Stimulated activated CD8-positive, alpha-beta memory T cell treated with anti-CD3 and anti-CD28 coated beads, Interleukin-12 subunit alpha, Interleukin-12 subunit beta, amount 100 ng/mL, for 24 hours (primary cell): ENCODE measurements around the gene FIS1.

Experiments
- DNase-seq: peaks from one replicate; pipeline ENCODE4 v3.0.0-alpha.2; 2020; ENCODE audit errors: extremely low read depth

The FIS1 gene

GRCh38 chr7:101234636-101235035 is 10.2 kb downstream of the FIS1 start:
- DNase-seq: no peak

DNA sequence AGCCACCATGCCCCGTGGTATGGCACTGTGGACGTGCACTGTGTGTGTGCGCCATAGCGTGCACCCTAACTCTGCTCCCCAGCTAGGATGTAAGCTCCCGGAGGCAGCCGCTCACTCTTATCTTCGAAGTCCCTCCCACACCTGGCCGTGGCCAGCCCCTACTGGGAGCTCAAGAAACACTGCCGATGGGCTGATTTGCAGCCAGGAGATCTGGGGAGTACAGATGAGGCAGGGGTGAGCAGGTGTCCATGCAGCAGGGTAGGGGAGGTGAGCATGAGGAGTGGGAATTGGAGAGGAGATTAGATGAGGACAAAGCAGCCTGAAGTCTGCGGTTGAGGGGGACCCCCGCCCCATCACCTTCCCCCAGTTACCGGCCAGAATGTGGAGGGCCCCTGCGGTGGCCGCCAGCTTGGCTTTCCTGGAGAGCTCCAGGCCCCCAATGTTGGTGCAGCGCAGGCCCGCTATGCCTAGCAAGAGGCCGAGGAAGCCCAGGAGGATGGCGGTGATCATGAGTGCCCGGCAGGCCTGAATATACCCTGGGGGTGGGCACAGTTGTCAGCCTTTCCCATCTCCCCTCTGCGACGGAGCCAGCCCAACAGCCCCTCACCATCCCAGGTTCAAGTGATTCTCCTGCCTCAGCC is 10.9 kb downstream of the FIS1 start:
- no peak for DNase-seq

GRCh38 chr7:101232141-101232850 is 12.6 kb downstream of the FIS1 start:
- no peak for DNase-seq

DNA sequence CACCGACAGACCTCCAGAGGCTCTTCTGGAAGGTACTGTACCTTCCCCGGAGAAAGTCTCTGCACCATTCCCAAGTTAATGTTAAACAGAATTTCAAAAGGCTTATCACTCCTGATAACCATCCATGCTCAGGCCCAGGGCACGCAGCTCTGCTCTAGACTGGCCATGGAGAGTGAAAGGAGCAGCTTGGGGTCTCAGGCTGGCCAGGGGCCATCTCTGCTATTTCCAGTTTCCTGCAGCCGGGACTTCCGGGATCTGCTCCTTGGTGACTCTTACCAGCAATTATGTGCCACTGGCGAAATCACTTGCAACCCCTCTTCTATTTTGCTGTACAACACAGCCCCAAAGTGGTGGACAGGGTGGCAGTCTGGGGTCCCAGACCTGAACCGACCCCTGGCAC is 13.2 kb downstream of the FIS1 start:
- DNase-seq: no peak

DNA sequence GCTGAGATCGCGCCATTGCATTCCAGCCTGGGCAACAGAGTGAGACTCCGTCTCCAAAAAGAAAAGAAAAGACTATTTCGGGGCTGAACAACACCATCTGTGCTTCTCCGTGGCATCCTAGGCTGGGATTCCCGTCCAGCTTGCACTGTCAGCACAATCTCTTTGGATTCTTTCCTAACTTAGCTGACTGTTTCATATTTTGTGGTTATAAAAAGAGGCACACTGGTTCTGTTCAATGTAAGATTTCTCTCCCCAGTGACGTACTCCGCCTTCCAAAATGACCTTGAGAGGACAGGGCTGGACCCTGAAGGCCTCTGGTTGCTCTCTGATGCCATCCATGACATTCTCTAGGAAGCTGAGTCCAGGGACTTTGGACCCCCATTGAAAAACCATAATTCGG is 18.2 kb downstream of the FIS1 start:
- DNase-seq: no peak

GRCh38 chr7:101225650-101226049 is 19.2 kb downstream of the FIS1 start:
- no peak for DNase-seq

GRCh38 chr7:101223528-101223927 is 21.4 kb downstream of the FIS1 start:
- no peak for DNase-seq

DNA sequence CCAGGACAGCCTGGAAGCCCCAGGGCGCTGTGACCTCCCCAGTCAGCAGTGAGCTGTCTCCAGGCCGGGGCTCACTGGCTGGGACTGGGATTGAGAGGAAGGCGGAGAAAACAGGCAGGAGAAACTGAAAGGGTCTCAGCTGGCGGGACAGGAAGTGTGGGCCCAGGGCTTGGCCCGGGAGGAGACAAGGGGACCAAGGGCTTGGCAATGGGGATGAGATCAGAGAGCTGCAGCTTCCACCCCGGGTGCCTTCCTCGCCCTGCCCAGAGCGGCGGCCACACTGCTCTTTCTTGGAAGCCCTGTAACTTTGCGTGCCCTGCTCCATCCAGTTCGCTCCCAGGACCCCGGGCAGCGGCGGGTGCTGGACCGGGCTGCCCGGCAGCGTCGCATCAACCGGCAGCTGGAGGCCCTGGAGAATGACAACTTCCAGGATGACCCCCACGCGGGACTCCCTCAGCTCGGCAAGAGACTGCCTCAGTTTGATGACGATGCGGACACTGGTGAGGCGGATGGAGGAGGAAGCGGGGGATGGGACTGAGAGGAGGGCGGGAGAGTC is 22.5 kb downstream of the FIS1 start:
- DNase-seq: no peak

DNA sequence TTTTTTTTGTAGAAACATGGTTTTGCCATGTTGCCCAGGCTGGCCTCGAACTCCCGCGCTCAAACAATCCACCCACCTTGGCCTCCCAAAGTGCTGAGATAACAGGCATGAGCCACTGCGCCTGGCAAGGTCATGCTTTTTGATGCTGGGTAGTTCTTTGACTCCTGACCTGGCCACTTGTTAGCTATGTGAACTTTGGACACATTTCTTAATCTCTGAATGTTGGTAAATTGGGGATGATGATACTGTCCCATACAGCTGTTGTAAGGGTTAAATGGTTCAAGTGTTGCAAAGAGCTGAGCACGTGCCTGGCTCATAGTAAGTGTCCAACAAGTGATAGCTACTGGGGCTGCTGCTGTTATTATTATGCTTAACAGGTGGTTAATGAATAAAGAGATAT is 24.6 kb downstream of the FIS1 start:
- DNase-seq: no peak

GRCh38 chr7:101218236-101219125 is 26.4 kb downstream of the FIS1 start:
- DNase-seq: no peak

- peak; percentile 85 for DNase-seq
Measured at GRCh38 chr7:101217388-101218235, 27.3 kb downstream of the FIS1 start, which contains the start of the genes PLOD3 and ZNHIT1. Gene PLOD3, minus strand, starts transcription at chr7:101217581. Its CDS starts 307 bp downstream, at chr7:101217274. Gene ZNHIT1, plus strand, starts transcription at chr7:101218165. Its CDS starts 31 bp downstream, at chr7:101218196.

- no peak for DNase-seq
Measured at GRCh38 chr7:101216860-101217387, 28.0 kb downstream of the FIS1 start.

- DNase-seq: no peak
Measured at GRCh38 chr7:101216001-101216859, 28.7 kb downstream of the FIS1 start.

DNA sequence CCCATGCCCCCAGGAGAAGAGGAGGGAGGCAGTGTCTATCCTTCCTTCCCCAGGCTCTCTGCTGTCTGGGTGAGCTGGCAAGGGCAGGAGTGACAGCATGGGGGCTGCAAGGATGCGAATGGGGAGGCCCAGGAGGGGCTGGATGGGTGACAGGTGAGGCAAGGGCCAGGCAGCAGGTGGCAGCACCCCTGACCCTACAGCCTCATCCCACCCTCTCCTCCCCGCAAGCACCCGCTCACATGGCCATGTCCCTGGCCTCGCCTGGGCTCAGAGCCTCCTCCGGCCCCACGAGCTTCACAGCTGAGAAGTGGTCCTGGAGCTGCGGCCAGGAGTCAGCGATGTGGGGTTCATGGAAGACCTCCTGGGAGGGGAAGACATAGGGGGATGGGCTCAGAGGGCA is 32.9 kb downstream of the FIS1 start:
- no peak for DNase-seq

DNA sequence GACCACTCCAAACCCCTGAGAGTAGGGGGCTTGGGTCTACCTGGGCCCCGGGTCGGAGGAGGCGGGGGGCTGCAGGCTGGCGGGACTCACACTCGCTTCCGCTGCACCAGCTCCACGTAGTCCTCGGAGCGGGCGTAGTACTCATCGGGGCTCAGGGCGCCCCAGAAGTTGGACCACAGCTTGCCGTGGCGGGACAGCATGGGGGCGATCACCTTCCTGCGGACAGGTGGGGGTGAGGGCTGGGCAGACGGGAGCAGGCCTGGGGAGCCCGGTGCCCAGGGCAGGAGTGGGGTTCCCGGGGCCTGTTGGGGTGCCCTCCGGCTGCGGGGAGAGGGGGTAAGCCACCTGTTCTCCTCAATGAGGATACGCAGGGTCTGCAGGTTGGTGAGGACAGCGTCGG is 33.4 kb downstream of the FIS1 start:
- no peak for DNase-seq

- no peak for DNase-seq
Measured at GRCh38 chr7:101210143-101210542, 34.7 kb downstream of the FIS1 start.

GRCh38 chr7:101208794-101209193 is 36.1 kb downstream of the FIS1 start:
- DNase-seq: no peak

DNA sequence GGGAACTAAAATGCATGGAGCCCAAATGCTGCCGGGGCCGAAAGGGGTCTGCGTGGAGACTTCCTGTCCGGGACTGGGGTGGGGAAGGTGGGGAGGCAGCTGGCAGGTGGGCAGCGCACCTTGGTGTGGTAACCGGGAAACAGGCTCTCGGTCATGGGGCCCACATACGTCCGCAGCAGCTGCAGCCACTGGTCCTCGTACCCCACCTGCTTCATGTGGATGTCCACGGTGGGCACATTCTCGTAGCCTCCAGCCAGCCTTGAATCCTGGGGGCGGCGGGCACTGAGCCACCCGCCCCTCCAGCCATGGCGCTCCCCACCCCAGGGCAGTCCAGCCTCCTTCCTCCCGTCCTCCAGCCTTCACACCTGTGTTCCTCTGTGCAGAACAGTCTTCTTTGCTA is 37.4 kb downstream of the FIS1 start:
- no peak for DNase-seq

GRCh38 chr7:101206665-101207042 is 38.2 kb downstream of the FIS1 start:
- DNase-seq: no peak
